T47D (cell line): ENCODE measurements around the gene ADARB2.

Experiments used
- DNase-seq, 2 experiments: peaks; one replicate each; pipeline versions ENCODE4 v3.0.0 to v3.0.0-alpha.2; 2011 to 2012; ENCODE audit warnings: low read depth in 1 of 2, low spot score in 1 of 2
- JUND ChIP-seq: IDR thresholded peaks from 2 replicates; pipeline ENCODE4 v1.6.1; 2012; ENCODE audit warnings: low read depth
- in situ Hi-C: cut with HindIII; loops from 2 replicates; pipeline ENCODE4 v1.10.0; 2016; ENCODE audit warnings: low sequenced_read_pairs, low pct_unique_long_range_greater_than_20kb

The ADARB2 gene

DNA sequence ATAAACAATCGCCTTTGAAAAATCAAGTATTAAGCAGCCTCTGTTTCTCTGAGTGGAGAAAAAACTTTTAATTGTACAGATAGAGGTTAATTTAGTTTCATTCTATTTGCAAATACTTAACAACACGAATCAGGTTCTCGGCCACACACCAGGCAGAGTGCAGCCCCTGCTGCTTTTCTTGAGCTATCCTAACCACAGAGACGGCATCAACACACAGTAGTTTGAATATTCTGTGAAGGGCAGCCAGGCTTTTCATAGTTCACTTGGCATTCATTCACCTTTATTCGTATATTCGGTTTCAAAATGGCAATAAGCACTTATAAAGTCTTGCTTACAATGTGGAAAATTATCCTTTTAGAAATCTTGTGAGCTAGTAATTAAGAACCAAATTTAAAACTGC lies 5.7 kb downstream of the ADARB2 start:
- no peak for DNase-seq
- in situ Hi-C loops = no loop called here
- no peak for TF ChIP-seq JUND

DNA sequence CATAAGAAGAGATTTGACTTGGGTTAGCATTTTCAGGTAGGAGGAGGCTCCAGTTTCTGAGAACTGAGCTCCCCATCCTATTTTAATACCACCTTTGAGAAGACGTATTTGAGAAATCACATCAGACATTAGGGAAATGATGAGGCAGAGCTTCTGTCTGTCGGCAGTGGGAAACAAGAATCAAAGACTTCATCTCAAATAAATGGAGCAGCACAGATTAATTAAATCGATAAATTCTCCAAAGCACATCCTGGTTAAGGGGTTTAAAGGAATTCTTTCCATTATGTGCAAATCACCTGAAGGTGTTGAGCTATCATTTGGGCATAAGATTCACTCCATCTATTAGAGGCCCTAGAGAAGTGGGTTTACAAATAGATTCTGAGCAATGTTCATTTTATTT lies 7.6 kb downstream of the ADARB2 start:
- in situ Hi-C loops = no loop called here
- no peak for TF ChIP-seq JUND
- DNase-seq = no peak

DNA sequence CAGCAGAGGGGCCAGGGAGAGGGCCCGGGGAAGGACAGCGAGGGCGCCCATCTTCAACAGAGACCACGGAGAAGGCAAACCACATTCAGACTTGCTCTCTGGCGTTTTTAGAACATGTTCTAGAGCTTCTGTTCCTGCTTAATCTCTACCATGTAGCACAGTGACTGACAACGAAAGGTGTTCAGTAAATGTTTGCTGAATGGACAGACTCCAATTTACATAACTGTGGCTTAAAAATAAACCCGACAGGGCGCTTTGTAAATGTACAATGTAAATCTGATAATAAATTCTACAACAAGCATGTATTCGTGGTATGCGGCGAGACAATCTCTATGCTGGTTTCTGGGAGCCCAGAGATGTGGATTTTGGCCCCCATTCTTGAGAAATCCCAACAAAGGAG lies 10.5 kb downstream of the ADARB2 start:
- DNase-seq = peak; percentile 38 to 83
- TF ChIP-seq JUND = no peak
- in situ Hi-C loops = no loop called here

DNA sequence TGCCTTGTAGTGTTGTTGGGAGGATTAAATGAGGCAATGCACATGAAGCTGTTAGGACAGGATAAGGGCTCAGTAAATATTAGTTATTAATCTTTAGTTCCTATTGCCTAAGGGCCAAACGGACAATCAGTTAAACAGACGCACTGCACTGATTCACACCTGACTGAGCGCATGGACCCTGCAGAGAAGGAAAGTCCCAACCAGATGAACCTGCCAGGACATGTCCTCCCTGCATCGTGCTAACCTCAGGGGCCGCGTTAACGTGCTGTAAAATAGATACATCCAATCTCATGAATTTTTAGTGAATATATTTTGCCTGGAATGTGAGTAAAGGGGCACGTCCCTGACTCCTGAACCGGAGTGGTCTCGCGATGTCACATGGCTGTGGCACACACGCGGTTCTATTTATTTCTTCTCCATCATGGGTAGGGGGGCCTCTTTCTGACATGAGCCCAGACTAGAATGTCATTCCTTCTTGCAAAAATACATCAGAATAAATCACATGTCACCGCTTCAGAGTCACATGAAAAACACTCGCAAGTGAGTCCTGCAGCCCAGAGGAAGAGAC lies 12.3 kb downstream of the ADARB2 start:
- TF ChIP-seq JUND = no peak
- in situ Hi-C loops = no loop called here
- DNase-seq = no peak

DNA sequence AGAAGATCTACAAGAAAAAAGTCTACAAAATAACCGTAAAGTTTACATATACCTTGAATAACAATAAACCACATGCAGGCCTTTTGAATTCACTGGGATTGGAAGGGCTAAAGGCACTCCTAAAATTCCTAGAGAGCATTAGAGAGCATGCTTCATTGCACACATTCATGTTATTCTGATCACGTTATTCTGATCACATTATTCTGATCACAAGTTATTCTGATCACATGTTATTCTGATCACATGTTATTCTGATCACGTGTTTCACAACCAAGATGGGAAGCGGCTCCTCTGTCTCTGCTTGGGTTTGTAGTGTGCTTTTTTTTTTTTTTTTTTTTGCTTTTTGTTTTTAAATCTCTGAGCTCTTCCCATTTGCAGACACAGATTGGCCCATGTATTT lies 20.5 kb downstream of the ADARB2 start:
- no peak for TF ChIP-seq JUND
- in situ Hi-C loops = no loop called here
- DNase-seq = no peak

DNA sequence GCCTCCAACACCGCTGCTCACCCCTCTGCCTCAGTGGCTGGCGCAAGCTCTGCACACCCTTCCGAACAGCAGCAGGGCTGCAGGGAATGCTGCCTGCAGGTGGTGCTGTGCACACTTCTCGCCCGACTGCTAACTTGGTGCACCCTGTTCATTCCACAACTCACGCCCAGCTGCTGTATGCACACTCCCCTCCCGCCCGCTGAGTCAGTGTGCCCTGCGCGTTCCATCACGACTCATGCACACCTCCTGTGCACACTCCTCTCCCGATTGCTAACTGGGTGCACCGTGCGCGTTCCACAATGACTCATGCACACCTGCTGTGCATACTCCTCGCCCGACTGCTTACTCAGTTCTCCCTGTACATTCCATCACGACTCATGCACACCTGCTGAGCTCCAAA lies 21.5 kb downstream of the ADARB2 start:
- peak in 1 of 2 experiments; percentile 66 for DNase-seq
- no peak for TF ChIP-seq JUND
- in situ Hi-C loops = no loop called here

DNA sequence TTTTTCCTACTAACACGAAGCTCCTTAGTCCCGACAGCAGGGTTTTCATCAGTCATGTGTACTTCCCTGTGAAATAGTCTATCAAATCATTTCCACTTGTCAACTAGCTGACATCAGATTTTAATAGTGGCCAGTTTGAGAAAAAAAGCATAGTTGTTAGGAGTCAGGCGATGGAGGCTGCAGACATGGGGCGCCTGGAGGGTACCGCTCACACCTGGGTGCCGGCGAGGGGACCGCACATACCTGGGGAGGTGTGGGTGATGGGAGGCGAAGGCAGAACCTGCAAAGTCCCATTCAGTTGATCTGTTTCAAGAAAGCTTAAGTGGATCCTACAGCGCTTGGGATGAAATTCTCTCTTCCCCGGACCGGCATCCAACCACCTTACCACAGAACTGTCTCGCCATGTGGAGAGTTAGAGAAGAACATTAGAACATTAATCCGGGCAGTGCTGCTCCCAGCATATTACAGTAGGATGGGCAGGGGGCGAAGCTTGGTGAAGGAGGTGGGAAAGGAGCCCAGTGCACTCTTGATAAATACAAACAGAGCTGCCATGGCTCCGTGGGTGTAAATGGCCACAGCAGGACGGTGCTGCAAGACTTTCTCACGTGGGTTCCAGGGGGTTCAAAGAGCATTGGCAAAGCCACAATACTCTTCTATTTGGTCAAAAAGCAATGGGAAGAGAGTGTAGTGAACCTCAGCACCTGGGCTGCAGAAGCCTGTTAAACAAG lies 24.2 kb downstream of the ADARB2 start:
- DNase-seq = no peak
- no peak for TF ChIP-seq JUND
- in situ Hi-C loops = no loop called here

DNA sequence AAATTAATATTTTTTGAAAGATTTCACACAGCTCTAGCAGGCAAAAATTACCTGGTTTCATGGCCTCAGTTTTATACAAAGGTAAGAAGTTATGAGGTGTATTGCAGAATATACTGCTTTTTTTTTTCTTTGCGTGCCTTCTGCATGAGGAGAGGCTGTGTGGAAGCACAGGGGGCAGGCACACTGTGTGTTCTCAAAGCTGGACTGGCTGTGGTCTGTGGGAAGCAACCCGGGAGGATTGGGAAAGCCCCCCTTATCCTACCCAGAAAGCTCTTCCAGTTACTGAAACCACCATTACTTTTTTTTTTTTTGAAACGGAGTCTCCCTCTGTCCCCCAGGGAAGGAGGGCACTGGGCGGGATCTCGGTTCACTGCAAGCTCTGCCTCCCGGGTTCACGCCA lies 25.0 kb downstream of the ADARB2 start:
- in situ Hi-C loops = no loop called here

DNA sequence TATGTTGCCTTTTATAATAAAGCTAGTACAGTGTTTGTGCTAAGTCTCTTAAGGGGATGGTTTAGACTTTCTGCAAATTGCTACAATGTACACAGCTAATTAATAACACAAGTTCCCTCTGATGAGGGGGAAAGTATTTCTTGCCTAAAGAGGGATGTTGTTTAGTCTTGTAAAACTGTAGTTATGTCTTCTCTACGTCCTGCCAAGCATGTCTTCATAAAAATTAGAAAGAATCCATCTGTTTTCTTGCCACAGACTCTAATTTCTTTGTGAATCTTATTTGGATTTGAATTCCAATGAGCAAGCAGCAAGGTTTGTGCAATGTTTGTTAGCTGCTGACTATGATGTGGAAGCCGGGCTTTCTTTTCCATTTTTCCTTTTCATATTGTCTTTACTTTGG lies 28.2 kb downstream of the ADARB2 start:
- TF ChIP-seq JUND = no peak
- no peak for DNase-seq
- in situ Hi-C loops = no loop called here

More for the DNA sequence above, 25.0 kb downstream of the ADARB2 start:
- no peak for TF ChIP-seq JUND
- DNase-seq = no peak

DNA sequence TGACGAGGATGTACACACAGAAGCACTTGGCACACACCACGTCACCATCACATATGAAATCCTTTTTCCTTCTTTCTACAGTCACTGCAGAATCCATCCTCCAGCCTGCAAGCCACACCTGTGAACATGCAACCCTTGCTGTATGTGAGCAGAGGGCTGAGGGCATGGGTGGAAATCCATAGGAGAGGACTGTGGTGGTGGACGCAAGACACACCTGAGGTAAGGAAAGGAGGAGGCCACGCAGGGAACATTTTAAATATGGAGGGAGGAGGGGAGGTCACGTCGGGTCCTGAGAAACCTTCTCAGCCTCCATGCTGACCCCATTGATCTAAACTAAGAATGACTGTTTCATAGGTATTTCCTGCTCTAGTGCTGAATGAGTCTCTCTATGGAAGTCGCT lies 28.6 kb downstream of the ADARB2 start:
- no peak for DNase-seq
- no peak for TF ChIP-seq JUND
- in situ Hi-C loops = no loop called here

DNA sequence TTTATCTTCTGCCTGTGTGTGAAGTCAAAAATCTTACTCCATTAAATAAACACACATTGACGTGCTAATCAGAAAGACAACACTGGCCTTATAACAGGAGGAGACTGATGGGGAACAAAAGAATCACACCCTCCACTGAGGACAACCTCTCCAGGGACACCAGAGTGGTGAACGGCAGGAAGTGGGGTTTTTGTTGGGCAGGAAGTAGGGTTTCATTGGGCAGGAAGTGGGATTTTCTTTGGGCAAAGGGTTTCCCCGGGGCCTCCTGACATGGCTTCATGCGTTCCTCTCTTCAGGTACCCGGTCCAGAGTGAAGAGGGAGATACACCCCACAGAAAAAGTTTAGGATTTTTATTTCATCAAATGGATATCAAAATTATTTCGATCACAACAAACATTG lies 30.6 kb downstream of the ADARB2 start:
- no peak for DNase-seq
- no peak for TF ChIP-seq JUND
- in situ Hi-C loops = no loop called here

DNA sequence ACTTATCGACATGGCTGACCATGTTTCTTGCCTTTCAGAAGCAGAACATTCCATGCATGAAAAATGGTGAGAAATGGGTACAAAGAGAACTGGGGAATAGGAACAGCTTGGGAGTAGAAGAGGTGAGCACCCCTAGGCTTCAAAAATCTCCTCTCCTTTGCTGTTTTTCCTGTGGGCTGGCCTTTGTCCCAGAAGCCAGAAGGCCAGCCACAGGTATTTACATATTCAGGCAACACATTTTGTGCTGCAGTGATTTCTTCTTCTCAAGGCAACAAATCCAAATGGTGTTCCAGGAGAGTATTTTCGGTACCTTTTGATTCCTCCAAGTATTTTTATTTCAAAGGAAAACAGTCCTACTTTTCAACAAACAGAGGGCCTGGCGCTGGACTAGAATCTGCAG lies 31.1 kb downstream of the ADARB2 start:
- DNase-seq = no peak
- no peak for TF ChIP-seq JUND
- in situ Hi-C loops = no loop called here

DNA sequence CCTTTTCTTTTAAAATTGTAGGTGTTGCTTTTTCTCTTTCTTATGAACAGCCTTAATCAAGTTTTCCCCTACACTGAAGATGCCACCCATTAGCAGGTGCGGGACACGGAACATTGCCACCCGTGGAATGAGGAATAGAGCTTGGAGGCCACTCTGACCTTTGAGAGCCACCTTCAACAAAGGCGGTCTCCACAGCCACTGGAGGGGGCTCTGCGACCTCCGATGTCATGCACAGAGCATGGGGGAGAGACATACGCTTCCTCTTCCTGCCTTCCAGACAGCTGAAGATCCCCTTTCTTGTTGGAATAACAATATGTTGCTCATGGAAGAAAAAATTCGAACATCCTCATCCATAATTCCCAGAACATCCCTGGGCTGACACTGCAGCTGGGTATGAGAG lies 39.1 kb downstream of the ADARB2 start:
- TF ChIP-seq JUND = no peak
- in situ Hi-C loops = no loop called here
- no peak for DNase-seq

DNA sequence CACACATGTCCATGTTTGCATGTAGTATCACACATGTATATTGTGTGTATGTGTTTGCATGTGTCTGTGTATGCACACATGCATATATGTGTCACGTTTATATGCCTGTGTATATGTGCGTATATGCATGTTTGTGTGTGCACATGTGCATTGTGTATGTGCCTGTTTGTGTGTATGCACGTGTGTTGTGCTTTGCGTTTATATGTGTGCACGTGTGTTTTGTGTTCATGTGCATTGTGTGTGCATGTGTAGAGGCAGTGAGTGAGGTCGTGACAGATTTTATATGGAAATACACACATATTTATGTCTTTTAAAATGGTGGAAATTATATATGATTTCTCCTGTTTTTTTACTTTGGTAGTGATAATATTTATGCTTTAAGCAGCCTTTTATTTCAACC lies 41.2 kb downstream of the ADARB2 start:
- no peak for DNase-seq
- no peak for TF ChIP-seq JUND
- in situ Hi-C loops = no loop called here
